HUES64 (cell line): ENCODE data around the gene NUMA1.
A peak's percentile ranks its signal among the peaks of the same experiment; 100 is the strongest.

Experiments
- H3K27ac ChIP-seq: 2 replicates; pipeline ENCODE4 v1.7.0; 2013; ENCODE audit warnings: low read depth, low read length, inconsistent platforms
- H3K27me3 ChIP-seq: 2 replicates; pipeline ENCODE4 v1.6.1; 2013; ENCODE audit warnings: mild to moderate bottlenecking, low read length; ENCODE audit not compliant: insufficient read depth
- H3K36me3 ChIP-seq: 2 replicates; pipeline ENCODE4 v1.6.1; 2013; ENCODE audit warnings: mild to moderate bottlenecking, low read length; ENCODE audit not compliant: insufficient read depth
- H3K4me1 ChIP-seq: 2 replicates; pipeline ENCODE4 v1.6.1; 2013; ENCODE audit warnings: mild to moderate bottlenecking, low read length, moderate library complexity; ENCODE audit not compliant: insufficient read depth
- H3K4me3 ChIP-seq: 2 replicates; pipeline ENCODE4 v1.5.1; 2013; ENCODE audit warnings: mild to moderate bottlenecking, low read length, moderate library complexity
- H3K9ac ChIP-seq: 2 replicates; pipeline ENCODE4 v1.6.1; 2013; ENCODE audit warnings: mild to moderate bottlenecking, low read depth, low read length
- H3K9me3 ChIP-seq: 2 replicates; pipeline ENCODE4 v1.6.1; 2013; ENCODE audit warnings: low read depth, low read length; ENCODE audit not compliant: insufficient read depth
- WGBS: fragments of 150-250, 120-280 bp; methylation state at CpG from one replicate; pipeline ENCODE4 v1.1.7; 2013; ENCODE audit warnings: missing lambda C conversion rate; 5-methylcytosine and 5-hydroxymethylcytosine counted together

Gene NUMA1

DNA sequence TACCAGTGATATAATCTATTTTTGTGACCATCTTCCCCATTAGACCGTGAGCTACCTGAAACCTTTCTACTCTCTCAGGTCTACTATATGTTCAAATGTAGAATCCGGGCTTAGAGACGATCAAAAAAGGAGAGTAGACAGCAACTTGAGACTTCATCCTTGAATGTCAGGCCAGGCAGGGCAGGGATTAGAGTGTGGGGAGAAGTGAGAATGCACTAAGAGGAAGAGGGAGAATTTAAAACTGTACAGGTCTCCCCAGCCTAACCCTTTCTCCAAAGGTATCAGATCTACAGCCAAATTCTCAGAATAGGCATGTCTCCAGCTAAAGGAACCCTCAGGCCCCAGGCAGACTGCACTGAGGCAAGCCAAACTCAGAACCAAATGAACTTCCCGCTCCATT lies 21.8 kb upstream of the NUMA1 start:
- Histone ChIP-seq H3K4me3 (peak overlapping the region; percentile 96), H3K9ac (peak overlapping the region; percentile 97), H3K27ac (no peak overlapping the region; the same call in 1 of the 2 replicates), H3K36me3 (peaks cover 39% of the 10 kb centered on the region), H3K27me3 (no peaks in the 10 kb centered on the region), H3K9me3 (no peaks in the 10 kb centered on the region), H3K4me1 (peaks cover 6% of the 10 kb centered on the region; the same call in 1 of the 2 replicates)
- 67% methylated on average over 4 of the region's 4 CpGs for WGBS

DNA sequence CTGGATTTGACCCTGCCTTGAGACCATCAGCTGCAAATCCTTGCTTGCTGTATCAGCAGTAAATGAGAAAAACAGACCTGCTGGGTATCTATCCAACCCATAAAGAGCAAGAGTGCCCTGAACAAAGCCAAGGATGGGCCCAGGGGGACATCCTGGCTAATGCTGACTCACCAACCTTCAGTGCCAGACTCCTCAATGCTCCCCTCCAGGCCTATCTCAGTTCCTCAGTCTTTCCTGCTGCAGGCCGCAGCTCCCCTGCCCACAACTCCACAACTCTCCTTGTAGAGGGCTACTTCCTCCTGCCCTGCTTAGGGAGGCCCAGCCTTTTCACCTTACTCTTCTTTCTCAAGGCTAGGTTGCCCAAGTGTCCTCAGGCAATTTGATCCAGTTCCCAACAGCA lies 20.1 kb upstream of the NUMA1 start:
- H3K27me3 ChIP-seq = no peaks in the 10 kb centered on the region
- 0 out of 2 replicates have a peak overlapping the region, but pooled peaks have one; percentile 25 for H3K9ac ChIP-seq
- no peak overlapping the region for H3K27ac ChIP-seq
- WGBS = 91% methylated on average over 1 of the region's 1 CpG
- H3K4me3 ChIP-seq = no peak overlapping the region
- H3K4me1 ChIP-seq = peaks cover 6% of the 10 kb centered on the region; the same call in 1 of the 2 replicates
- no peaks in the 10 kb centered on the region for H3K9me3 ChIP-seq
- H3K36me3 ChIP-seq = peaks cover 47% of the 10 kb centered on the region

- H3K9ac ChIP-seq = no peak overlapping the region
- H3K4me3 ChIP-seq = no peak overlapping the region
- H3K36me3 ChIP-seq = peaks cover 52% of the 10 kb centered on the region
- no peaks in the 10 kb centered on the region for H3K27me3 ChIP-seq
- H3K27ac ChIP-seq = no peak overlapping the region
- peaks cover 6% of the 10 kb centered on the region; the same call in 1 of the 2 replicates for H3K4me1 ChIP-seq
- WGBS = 94% methylated on average over 3 of the region's 3 CpGs
- H3K9me3 ChIP-seq = no peaks in the 10 kb centered on the region
Measured at GRCh38 chr11:72100009-72100408, 19.7 kb upstream of the NUMA1 start.

GRCh38 chr11:72098741-72099140 lies 18.4 kb upstream of the NUMA1 start:
- Histone ChIP-seq H3K4me1 (peaks cover 3% of the 10 kb centered on the region; the same call in 1 of the 2 replicates), H3K27ac (no peak overlapping the region), H3K27me3 (no peaks in the 10 kb centered on the region), H3K9me3 (no peaks in the 10 kb centered on the region), H3K36me3 (peaks cover 61% of the 10 kb centered on the region), H3K9ac (no peak overlapping the region), H3K4me3 (no peak overlapping the region)
- WGBS = 95% methylated on average over 3 of the region's 3 CpGs

DNA sequence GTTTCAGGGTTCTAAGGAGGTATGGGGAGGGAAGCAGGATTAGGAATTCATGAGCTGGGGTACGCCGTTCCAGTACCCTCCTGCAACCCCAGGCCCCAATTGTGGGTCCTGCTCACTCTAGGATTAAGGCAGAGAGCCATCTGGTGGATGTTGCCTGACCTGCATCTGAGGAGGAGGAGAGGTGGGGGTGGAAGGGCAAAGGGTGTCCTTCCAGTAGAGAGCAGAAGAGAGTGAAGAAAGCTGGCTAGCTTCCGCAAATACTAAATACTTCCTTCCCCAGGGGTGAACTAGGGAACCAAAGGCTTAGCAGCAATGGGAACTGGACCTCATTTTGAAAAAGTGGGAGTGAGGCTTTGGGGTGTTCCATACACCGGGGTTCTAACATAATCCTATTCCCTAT lies 10.9 kb upstream of the NUMA1 start:
- no peaks in the 10 kb centered on the region for H3K27me3 ChIP-seq
- H3K27ac ChIP-seq = no peak overlapping the region; the same call in 1 of the 2 replicates
- H3K4me1 ChIP-seq = peaks cover 3% of the 10 kb centered on the region; the same call in 1 of the 2 replicates
- peaks cover 25% of the 10 kb centered on the region for H3K36me3 ChIP-seq
- no peak overlapping the region for H3K4me3 ChIP-seq
- WGBS = 63% methylated on average over 2 of the region's 4 CpGs
- H3K9me3 ChIP-seq = no peaks in the 10 kb centered on the region
- H3K9ac ChIP-seq = no peak overlapping the region

- H3K36me3 ChIP-seq = peaks cover 11% of the 10 kb centered on the region
- H3K9me3 ChIP-seq = no peaks in the 10 kb centered on the region
- no peak overlapping the region for H3K9ac ChIP-seq
- no peak overlapping the region for H3K27ac ChIP-seq
- H3K4me1 ChIP-seq = peaks cover 3% of the 10 kb centered on the region; the same call in 1 of the 2 replicates
- WGBS = 86% methylated on average over 4 of the region's 4 CpGs
- H3K27me3 ChIP-seq = no peaks in the 10 kb centered on the region
- H3K4me3 ChIP-seq = no peak overlapping the region
Measured at GRCh38 chr11:72088076-72088808, 7.9 kb upstream of the NUMA1 start.

DNA sequence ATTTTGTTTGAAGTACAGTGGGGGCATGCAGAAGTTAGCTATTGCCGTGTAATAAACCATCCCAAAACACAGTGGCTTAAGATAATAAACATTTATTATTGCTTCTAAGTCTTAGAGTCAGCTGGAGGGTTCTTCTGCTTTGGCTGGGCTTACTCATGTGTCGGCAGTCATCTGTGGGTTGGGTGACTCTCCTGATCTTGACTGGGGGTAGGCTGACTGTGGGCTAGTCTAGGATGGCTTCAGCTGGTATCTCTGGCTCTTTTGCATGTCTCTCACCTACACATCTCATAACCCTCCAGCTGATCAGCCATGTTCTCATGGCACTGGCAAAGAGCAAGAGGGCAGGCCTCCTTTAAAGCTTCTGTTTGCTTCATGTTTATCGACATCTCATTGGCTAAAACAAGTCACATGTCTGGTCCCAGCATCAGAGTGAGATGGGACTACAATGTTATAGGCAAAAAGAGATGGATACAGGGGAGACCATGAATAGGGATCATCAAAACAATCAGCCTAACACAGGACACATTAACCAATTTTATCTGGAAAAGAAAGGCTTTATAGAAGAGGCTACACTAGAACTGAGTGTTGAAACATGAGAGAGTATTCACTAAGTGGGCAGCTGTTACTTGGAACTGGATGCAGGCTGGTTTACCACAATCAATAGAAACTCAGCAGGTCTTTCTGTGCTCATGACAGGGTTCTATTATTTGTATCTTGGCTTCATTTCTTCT lies 5.4 kb upstream of the NUMA1 start:
- 97% methylated on average over 2 of the region's 3 CpGs for WGBS
- H3K36me3 ChIP-seq = peaks cover 11% of the 10 kb centered on the region
- H3K9ac ChIP-seq = no peak overlapping the region
- no peaks in the 10 kb centered on the region for H3K27me3 ChIP-seq
- no peaks in the 10 kb centered on the region for H3K4me1 ChIP-seq
- no peak overlapping the region for H3K27ac ChIP-seq
- no peaks in the 10 kb centered on the region for H3K9me3 ChIP-seq
- no peak overlapping the region for H3K4me3 ChIP-seq

- no peaks in the 10 kb centered on the region for H3K9me3 ChIP-seq
- H3K27me3 ChIP-seq = no peaks in the 10 kb centered on the region
- 89% methylated on average over 1 of the region's 1 CpG for WGBS
- no peaks in the 10 kb centered on the region for H3K4me1 ChIP-seq
- H3K36me3 ChIP-seq = peaks cover 5% of the 10 kb centered on the region
- no peak overlapping the region for H3K9ac ChIP-seq
- no peak overlapping the region for H3K27ac ChIP-seq
- no peak overlapping the region for H3K4me3 ChIP-seq
Measured at GRCh38 chr11:72084965-72085364, 4.6 kb upstream of the NUMA1 start.

- Histone ChIP-seq H3K4me3 (no peak overlapping the region), H3K27ac (no peak overlapping the region), H3K27me3 (no peaks in the 10 kb centered on the region), H3K36me3 (peaks cover 3% of the 10 kb centered on the region; the same call in 1 of the 2 replicates), H3K4me1 (no peaks in the 10 kb centered on the region), H3K9ac (no peak overlapping the region), H3K9me3 (no peaks in the 10 kb centered on the region)
- 90% methylated on average over 3 of the region's 4 CpGs for WGBS
Measured at GRCh38 chr11:72084076-72084475, 3.7 kb upstream of the NUMA1 start.

DNA sequence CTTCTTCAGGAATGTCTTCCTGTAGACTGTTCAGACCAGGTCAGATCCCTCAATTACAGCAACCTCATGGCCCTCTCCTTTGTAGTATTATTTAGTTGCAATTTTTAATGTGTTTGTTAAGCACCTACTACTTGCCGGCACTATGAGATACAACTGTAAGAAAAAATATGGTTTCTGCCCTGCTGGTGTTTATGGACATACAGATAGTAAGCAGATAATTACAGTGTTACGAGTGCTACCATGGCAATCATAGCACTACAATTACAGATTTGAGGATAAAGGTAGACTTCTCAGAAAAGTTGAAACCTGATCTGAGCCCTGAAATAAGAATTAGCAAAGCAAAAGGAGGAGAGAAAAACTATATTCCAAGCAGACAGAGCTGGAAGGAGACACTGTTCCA lies 3.1 kb upstream of the NUMA1 start:
- Histone ChIP-seq H3K27ac (no peak overlapping the region), H3K4me3 (no peak overlapping the region), H3K27me3 (no peaks in the 10 kb centered on the region), H3K4me1 (peaks cover 4% of the 10 kb centered on the region; the same call in 1 of the 2 replicates), H3K36me3 (peaks cover 3% of the 10 kb centered on the region; the same call in 1 of the 2 replicates), H3K9me3 (no peaks in the 10 kb centered on the region), H3K9ac (no peak overlapping the region)
- 88% methylated on average over 2 of the region's 2 CpGs for WGBS

GRCh38 chr11:72081821-72082453 lies 1.6 kb upstream of the NUMA1 start:
- Histone ChIP-seq H3K4me3 (no peak overlapping the region), H3K27ac (peak overlapping the region; percentile 86; the same call in 1 of the 2 replicates), H3K4me1 (peaks cover 4% of the 10 kb centered on the region; the same call in 1 of the 2 replicates), H3K9me3 (no peaks in the 10 kb centered on the region), H3K9ac (peak overlapping the region; percentile 76; the same call in 1 of the 2 replicates), H3K36me3 (no peaks in the 10 kb centered on the region), H3K27me3 (no peaks in the 10 kb centered on the region)
- WGBS = 95% methylated on average over 3 of the region's 3 CpGs
